Stomach (tissue), 9 donors: Measurements from ENCODE around the gene ALG6. TPM values are rescaled to one million over a fixed set of nuclear protein-coding genes. Genes with fewer than 3 reads are reported as not detected.

ENCODE experiments used
- DNase-seq, 2 donors: peaks; one replicate each; pipeline versions ENCODE4 v3.0.0 to v3.0.0-alpha.2; 2013 to 2019
- H3K27ac ChIP-seq, 5 donors: fragments of 200-600 bp in 4 of 5; sonication (generic) in 4 of 5; one replicate each; pipeline ENCODE4 v1.5.1; 2013 to 2019; ENCODE audit warnings: mild to moderate bottlenecking in 1 of 5, moderate library complexity in 1 of 5
- H3K27me3 ChIP-seq, 3 donors: fragments of 200-600 bp; sonication (generic); one replicate each; pipeline ENCODE4 v1.5.1; 2017 to 2019; ENCODE audit warnings: mixed run types in 1 of 3
- H3K36me3 ChIP-seq, 4 donors: fragments of 200-600 bp; sonication (generic); 1 replicate in 3 of 4; 2 replicates in 1 of 4; pipeline ENCODE4 v1.5.1; 2016 to 2019
- H3K4me1 ChIP-seq, 4 donors: fragments of 200-600 bp; sonication (generic); one replicate each; pipeline ENCODE4 v1.5.1; 2016 to 2019
- H3K4me3 ChIP-seq, 4 donors: fragments of 200-600 bp; sonication (generic) in 3 of 4; one replicate each; pipeline ENCODE4 v1.5.1; 2016 to 2019; ENCODE audit warnings: mild to moderate bottlenecking in 1 of 4
- H3K9me3 ChIP-seq, 4 donors: fragments of 200-600 bp; sonication (generic); one replicate each; pipeline ENCODE4 v1.5.1; 2016 to 2019
- CTCF ChIP-seq, 7 experiments: fragments of 450-650 bp in 4 of 7; fragments of 200-600 bp in 3 of 7; sonication (generic) in 3 of 7; IDR thresholded peaks; one replicate each; pipeline ENCODE4 v1.5.1; 2016 to 2019; ENCODE audit warnings: antibody characterized with exemption in 7 of 7, control low read depth in 2 of 7, mild to moderate bottlenecking in 1 of 7
- EP300 ChIP-seq: sonication (generic); formaldehyde crosslinking; IDR thresholded peaks from one replicate; pipeline ENCODE4 v1.6.1; 2017; ENCODE audit warnings: antibody characterized with exemption
- POLR2A ChIP-seq, 4 donors: fragments of 450-650 bp; IDR thresholded peaks; one replicate each; pipeline ENCODE4 v1.6.1; 2016; ENCODE audit warnings: antibody characterized with exemption in 4 of 4, control low read depth in 2 of 4, mild to moderate bottlenecking in 1 of 4, moderate library complexity in 1 of 4
- POLR2AphosphoS5 ChIP-seq, 3 donors: sonication (generic); formaldehyde crosslinking; IDR thresholded peaks; one replicate each; pipeline ENCODE4 v1.6.1; 2016; ENCODE audit warnings: antibody characterized with exemption in 3 of 3
- WGBS, 5 donors: extraction: QIAGEN DNeasy Blood & Tissue Kit in 3 of 5; methylation state at CpG; one replicate each; pipeline versions ENCODE4 v1.1.5 to v1.1.7; 2013 to 2018; 5-methylcytosine and 5-hydroxymethylcytosine counted together
- intact Hi-C: fragments of 100-400 bp; cut with DNase I; formaldehyde crosslinking; loops from one replicate; pipeline ENCODE4 v1.15.1; 2023; ENCODE audit warnings: low total_unique reads
- polyA plus RNA-seq, 3 donors: library from polyadenylated mRNA; stranded (reverse); fragments of 200-250 nt; gene quantifications; one replicate each; pipeline ENCODE4 v1.2.3, GENCODE V29; 2013
- total RNA-seq, 5 donors: library from RNA; depleted of rRNA; stranded (reverse); fragments of >200 nt; gene quantifications; one replicate each; pipeline versions ENCODE4 v1.1.0 to v1.2.3, GENCODE V29; 2014 to 2016
- donor health status: healthy with polysubstance abuse.
- donor health status: Bipolar disorder and iron deficiency.
- donor health status: healthy.

The ALG6 gene
- total and polyA plus RNA-seq, 8 donors = 3.6 to 32.7 (median 10.3) TPM

GRCh38 chr1:63423649-63424048 lies 56.2 kb downstream of the ALG6 start:
- WGBS, 5 donors = 98 to 100% (median 99%) methylated on average over 2 of the region's 2 CpGs
- DNase-seq = no peak
- H3K4me3 ChIP-seq = no peak overlapping the region
- H3K4me1 ChIP-seq = no peaks in the 10 kb centered on the region
- peaks cover 0 to 19% (median 5%) of the 10 kb centered on the region in 4 donors for H3K36me3 ChIP-seq
- intact Hi-C loops = no loop called here
- H3K27ac ChIP-seq = no peak overlapping the region
- no peaks in the 10 kb centered on the region for H3K9me3 ChIP-seq
- H3K27me3 ChIP-seq = no peaks in the 10 kb centered on the region
- TF ChIP-seq POLR2AphosphoS5 (IDR thresholded peaks at IDR 0.05) (no peak), POLR2A (IDR thresholded peaks at IDR 0.05) (no peak), CTCF (IDR thresholded peaks at IDR 0.05) (no peak), EP300 (no peak)

- intact Hi-C loops = no loop called here
- Histone ChIP-seq H3K27ac (no peak overlapping the region), H3K4me1 (no peaks in the 10 kb centered on the region), H3K27me3 (no peaks in the 10 kb centered on the region), H3K9me3 (peaks cover 0 to 26% (median 18%) of the 10 kb centered on the region in 4 donors), H3K36me3 (peaks cover 0 to 32% (median 23%) of the 10 kb centered on the region in 4 donors), H3K4me3 (no peak overlapping the region)
- TF ChIP-seq EP300 = no peak
- TF ChIP-seq CTCF (IDR thresholded peaks at IDR 0.05) = no peak
- TF ChIP-seq POLR2A (IDR thresholded peaks at IDR 0.05) = no peak
- TF ChIP-seq POLR2AphosphoS5 (IDR thresholded peaks at IDR 0.05) = no peak
- DNase-seq = no peak
Observed at GRCh38 chr1:63428815-63429214, 61.4 kb downstream of the ALG6 start.

- H3K9me3 ChIP-seq = peaks cover 0 to 26% (median 18%) of the 10 kb centered on the region in 4 donors
- H3K4me1 ChIP-seq = no peaks in the 10 kb centered on the region
Observed at GRCh38 chr1:63429281-63429680, 61.9 kb downstream of the ALG6 start.

GRCh38 chr1:63435161-63435560 lies 67.7 kb downstream of the ALG6 start:
- Histone ChIP-seq H3K27ac (no peak overlapping the region), H3K9me3 (peaks cover 0 to 14% (median 9%) of the 10 kb centered on the region in 4 donors), H3K36me3 (peaks cover 0 to 13% (median 7%) of the 10 kb centered on the region in 4 donors), H3K4me1 (no peaks in the 10 kb centered on the region), H3K4me3 (no peak overlapping the region), H3K27me3 (no peaks in the 10 kb centered on the region)
- WGBS, 5 donors = 61 to 80% (median 74%) methylated on average over 4 of the region's 4 CpGs
- DNase-seq = peak in 1 of 2 donors; percentile 6
- TF ChIP-seq POLR2A (IDR thresholded peaks at IDR 0.05) (no peak), POLR2AphosphoS5 (IDR thresholded peaks at IDR 0.05) (no peak), CTCF (IDR thresholded peaks at IDR 0.05) (no peak), EP300 (no peak)
- intact Hi-C loops = loop anchor here (10.0 kb wide), 1 partner anchor 100 kb away; no protein-coding TSS in a partner anchor

More at GRCh38 chr1:63429281-63429680, 61.9 kb downstream of the ALG6 start:
- intact Hi-C loops = no loop called here
- Histone ChIP-seq H3K4me3 (no peak overlapping the region), H3K27ac (no peak overlapping the region), H3K36me3 (peaks cover 0 to 32% (median 23%) of the 10 kb centered on the region in 4 donors), H3K27me3 (no peaks in the 10 kb centered on the region)
- TF ChIP-seq POLR2AphosphoS5 (IDR thresholded peaks at IDR 0.05) (no peak), CTCF (IDR thresholded peaks at IDR 0.05) (no peak), EP300 (no peak), POLR2A (IDR thresholded peaks at IDR 0.05) (no peak)
- no peak for DNase-seq
